ENCODE data around the gene LUC7L.
"Not testable (repeated sequence)": the region's sequence is repeated elsewhere in the genome, so short reads cannot be mapped to it uniquely, and the experiment has no call there.

Gene LUC7L

DNA sequence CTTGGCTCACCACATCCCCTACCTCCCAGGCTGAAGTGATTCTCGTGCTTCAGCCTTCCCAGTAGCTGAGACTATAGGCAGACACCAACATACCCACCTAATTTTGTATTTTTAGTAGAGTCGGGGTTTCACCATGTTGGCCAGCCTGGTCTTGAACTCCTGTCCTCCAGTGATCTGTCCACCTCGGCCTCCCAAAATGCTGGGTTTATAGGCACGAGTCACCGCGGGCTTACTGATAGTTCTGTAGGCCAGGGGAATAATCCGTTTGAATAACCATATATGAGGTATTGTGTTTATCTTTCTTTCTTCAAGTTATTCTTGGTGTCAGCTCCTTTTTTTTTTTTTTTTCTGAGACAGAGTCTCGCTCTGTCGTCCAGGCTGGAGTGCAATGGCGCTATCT, 13.0 kb upstream of the LUC7L start:
- no peak for DNase-seq (ENCODE audit: low read depth)
- no peak overlapping the region for H3K4me3 ChIP-seq (ENCODE audit: low read depth, low read length)
- no peak for TF ChIP-seq MYC (IDR thresholded peaks at IDR 0.05; ENCODE audit: low read depth, low read length)
- TF ChIP-seq, protein P1, sequence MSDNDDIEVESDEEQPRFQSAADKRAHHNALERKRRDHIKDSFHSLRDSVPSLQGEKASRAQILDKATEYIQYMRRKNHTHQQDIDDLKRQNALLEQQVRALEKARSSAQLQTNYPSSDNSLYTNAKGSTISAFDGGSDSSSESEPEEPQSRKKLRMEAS (IDR thresholded peaks at IDR 0.05; ENCODE audit: low read depth, low read length): no peak
- no peak for TF ChIP-seq POLR2A (IDR thresholded peaks at IDR 0.05; ENCODE audit: extremely low read depth, insufficient read length)
- TF ChIP-seq CTCF (IDR thresholded peaks at IDR 0.05; ENCODE audit: low read depth, low read length): no peak

DNA sequence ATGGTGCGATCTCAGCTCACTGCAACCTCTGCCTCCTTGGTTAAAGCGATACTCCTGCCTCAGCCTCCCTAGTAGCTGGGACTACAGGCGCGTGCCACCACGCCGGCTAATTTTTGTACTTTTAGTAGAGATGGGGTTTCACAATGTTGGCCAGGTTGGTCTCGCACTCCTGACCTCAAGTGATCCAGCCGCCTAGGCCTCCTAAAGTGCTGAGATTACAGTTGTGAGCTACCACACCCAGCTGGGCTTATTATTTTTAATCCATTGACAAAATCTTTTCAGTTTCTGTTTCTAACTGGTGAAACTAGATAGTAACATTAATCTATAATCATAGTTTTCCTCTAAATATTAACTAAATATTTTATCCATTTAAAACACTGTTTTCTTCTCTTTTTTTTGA, 11.3 kb upstream of the LUC7L start:
- DNase-seq (ENCODE audit: low read depth): no peak
- TF ChIP-seq POLR2A (IDR thresholded peaks at IDR 0.05; ENCODE audit: extremely low read depth, insufficient read length) (no peak), CTCF (IDR thresholded peaks at IDR 0.05; ENCODE audit: low read depth, low read length) (no peak), MYC (IDR thresholded peaks at IDR 0.05; ENCODE audit: low read depth, low read length) (no peak)
- TF ChIP-seq, protein P1 (IDR thresholded peaks at IDR 0.05; ENCODE audit: low read depth, low read length): no peak
- H3K4me3 ChIP-seq (ENCODE audit: low read depth, low read length): no peak overlapping the region

- no peak overlapping the region for H3K4me3 ChIP-seq (ENCODE audit: low read depth, low read length)
- TF ChIP-seq CTCF (IDR thresholded peaks at IDR 0.05; ENCODE audit: low read depth, low read length) (no peak), MYC (IDR thresholded peaks at IDR 0.05; ENCODE audit: low read depth, low read length) (no peak), POLR2A (IDR thresholded peaks at IDR 0.05; ENCODE audit: extremely low read depth, insufficient read length) (no peak)
- no peak for DNase-seq (ENCODE audit: low read depth)
Measured at GRCh38 chr16:239948-240277, 10.7 kb upstream of the LUC7L start.

- peak; percentile 91 for DNase-seq (ENCODE audit: low read depth)
- peak; percentile 75 for TF ChIP-seq POLR2A (IDR thresholded peaks at IDR 0.05; ENCODE audit: extremely low read depth, insufficient read length)
- peak; percentile 25 for TF ChIP-seq CTCF (IDR thresholded peaks at IDR 0.05; ENCODE audit: low read depth, low read length)
- TF ChIP-seq, protein P1 (IDR thresholded peaks at IDR 0.05; ENCODE audit: low read depth, low read length): peak; percentile 2; the same call in 1 of the 2 replicates
- TF ChIP-seq MYC (IDR thresholded peaks at IDR 0.05; ENCODE audit: low read depth, low read length): 0 out of 2 replicates have a peak, but pooled peaks have one; percentile 44
- H3K4me3 ChIP-seq (ENCODE audit: low read depth, low read length): peak within 1 kb of the TSS; percentile 86
Measured at GRCh38 chr16:234468-235305, 5.4 kb upstream of the LUC7L start, which contains the start of gene FAM234A. FAM234A (plus strand) TSS chr16:234821; CDS start chr16:254414, 19,593 bp downstream.

DNA sequence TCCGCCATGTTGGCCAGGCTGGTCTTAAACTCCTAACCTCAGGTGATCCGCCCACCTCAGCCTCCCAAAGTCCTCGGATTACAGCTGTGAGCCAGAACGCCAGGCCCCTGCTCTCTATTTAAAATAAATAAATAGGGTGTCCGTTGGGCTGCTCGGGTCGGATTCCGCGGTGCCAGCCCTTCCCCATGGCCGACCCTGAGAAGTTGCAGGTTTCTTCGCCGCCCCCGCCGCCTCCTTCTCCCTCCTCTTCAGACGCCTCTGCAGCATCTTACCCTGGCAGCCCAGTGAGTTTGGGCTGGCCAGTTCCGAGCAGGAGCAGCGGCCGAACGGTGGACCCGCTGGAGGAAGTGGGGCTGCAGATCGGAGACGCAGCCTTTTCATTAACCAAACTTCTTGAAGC, 1.7 kb upstream of the LUC7L start:
- DNase-seq (ENCODE audit: low read depth): no peak
- TF ChIP-seq MYC (IDR thresholded peaks at IDR 0.05; ENCODE audit: low read depth, low read length) (no peak), POLR2A (IDR thresholded peaks at IDR 0.05; ENCODE audit: extremely low read depth, insufficient read length) (no peak), CTCF (IDR thresholded peaks at IDR 0.05; ENCODE audit: low read depth, low read length) (no peak)
- TF ChIP-seq, protein P1 (IDR thresholded peaks at IDR 0.05; ENCODE audit: low read depth, low read length): no peak
- no peak overlapping the region for H3K4me3 ChIP-seq (ENCODE audit: low read depth, low read length)

DNA sequence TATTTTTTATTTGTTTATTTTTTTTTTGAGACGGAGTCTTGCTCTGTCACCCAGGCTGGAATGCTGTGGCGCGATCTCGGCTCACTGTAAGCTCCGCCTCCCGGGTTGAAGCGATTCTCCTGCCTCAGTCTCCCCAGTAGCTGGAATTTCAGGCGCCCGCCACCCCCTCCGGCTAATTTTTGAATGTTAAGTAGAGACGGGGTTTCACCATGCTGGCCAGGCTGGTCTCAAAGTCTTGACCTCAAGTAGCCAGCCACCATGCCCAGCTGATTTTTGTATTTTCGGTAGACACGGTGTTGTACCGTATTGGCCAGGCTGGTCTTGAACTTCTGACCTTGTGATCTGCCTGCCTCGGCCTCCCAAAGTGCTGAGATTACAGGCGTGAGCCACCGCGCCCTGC, 1.1 kb upstream of the LUC7L start:
- DNase-seq (ENCODE audit: low read depth); H3K4me3 ChIP-seq (ENCODE audit: low read depth, low read length): not testable (repeated sequence)
